T-helper 9 cell (primary cell): ENCODE measurements around the gene GCH1.

Experiments
- DNase-seq: peaks from one replicate; pipeline ENCODE4 v3.0.0-alpha.2; 2020

The GCH1 gene

DNA sequence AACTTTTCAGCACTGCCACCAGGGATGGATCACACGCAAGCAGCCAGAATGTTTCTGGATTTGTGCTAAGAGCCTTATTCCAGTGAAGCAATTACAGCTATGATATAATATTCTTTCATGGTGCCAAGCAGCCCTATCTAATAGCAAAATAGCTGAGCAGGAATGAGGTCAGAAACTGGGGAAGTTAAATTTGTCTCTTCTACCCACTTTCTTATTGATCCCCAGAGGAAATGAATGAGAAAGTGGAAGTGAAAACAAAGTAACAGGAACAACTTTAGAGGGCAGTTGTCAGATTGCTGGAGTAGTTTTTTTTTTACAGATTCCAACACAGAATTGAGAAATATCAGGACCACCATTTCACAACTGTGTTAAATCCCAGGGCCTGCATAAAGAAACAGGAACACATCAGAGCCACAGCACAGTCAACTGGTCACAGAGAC is 44.8 kb downstream of the GCH1 start:
- no peak for DNase-seq

DNA sequence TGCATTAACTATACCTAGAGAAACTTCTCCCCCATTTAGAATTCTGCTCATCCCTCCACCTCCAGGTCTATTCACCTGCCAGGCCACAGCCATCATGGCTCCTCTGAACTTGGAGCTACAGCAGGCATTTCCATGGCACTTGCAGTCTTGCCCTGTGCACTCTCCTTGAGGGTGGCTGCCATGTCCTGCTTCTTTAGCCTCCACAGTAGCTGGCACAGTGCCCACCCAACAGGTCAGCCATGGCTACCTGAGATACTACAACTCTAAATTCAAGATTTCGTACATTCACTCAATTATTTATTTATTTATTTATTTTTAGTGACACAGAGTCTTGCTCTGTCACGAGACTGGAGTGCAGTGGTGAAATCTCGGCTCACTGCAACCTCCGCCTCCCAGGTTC is 46.5 kb downstream of the GCH1 start:
- no peak for DNase-seq

DNA sequence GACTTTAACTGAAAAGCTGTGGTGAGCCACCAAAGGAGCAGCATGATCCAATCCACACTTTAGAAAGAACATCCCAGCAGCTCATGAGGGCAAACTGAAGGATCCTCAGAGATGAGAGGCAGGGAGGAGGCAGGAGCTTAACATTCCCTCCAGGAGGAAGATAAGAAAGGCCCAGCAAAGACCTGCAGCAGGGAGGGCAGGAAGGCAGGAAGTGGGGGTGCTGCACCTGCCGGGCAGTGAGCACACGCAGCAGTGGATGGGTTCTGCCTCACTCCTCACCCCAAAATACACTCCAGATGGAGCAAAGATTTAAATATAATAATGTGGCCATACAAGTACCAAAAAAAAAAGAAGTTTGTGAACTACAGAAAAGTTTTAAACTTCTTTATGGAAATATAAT is 48.4 kb downstream of the GCH1 start:
- DNase-seq, result no peak

DNA sequence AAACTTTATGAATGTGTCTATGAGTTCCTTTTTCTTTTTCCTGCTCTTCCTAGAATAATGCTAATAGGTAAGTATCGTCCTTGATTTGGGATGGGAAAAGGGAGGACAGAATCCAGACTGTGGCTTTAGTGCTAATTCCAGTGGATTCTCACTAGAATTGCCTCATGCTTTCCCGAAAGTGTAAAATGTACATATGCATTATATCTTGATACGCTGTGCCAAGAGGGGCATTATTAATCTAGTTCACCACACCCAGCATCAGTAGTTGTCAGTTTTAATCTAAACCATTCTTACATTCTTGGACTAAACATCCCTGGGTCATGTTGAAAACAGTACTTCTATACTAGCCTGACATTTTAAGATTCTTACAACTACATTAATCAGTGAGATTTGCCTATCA is 49.3 kb downstream of the GCH1 start:
- no peak for DNase-seq

DNA sequence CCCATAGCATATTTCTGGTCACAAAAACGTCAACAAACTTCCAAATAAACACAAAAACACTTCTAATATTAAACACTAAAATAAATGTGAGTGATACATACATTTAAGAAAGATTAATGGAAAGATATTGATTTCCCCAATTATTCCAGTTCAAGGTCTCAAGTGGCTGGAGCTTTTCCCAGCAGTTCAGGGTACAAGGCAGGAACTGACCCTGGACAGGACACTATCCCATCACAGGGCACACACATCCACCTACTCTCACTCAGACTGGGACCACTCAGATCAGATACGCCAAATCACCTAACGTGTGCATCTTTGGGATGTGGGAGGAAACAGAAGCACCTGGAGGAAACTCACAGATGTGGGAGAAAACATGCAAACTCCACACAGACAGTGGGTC is 50.4 kb downstream of the GCH1 start:
- DNase-seq, result no peak

DNA sequence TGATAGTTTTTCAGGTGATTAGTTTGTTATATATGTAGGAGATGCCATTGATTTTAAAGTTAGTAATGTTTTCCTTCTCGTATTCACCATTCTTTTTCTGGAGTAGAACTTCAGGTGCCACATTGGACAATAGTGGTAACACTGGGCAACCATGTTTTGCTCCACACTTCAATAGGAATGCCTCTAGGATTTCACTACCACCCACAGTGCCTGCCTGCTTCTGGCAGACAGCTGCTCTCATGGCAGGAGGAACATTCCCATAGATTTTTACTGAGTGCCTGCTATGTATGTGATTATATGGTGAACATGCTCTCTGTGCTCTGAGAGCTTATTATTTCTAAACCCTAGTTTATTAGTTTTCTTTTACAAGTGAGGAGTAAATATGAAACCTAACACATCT is 53.7 kb downstream of the GCH1 start:
- DNase-seq, result no peak

DNA sequence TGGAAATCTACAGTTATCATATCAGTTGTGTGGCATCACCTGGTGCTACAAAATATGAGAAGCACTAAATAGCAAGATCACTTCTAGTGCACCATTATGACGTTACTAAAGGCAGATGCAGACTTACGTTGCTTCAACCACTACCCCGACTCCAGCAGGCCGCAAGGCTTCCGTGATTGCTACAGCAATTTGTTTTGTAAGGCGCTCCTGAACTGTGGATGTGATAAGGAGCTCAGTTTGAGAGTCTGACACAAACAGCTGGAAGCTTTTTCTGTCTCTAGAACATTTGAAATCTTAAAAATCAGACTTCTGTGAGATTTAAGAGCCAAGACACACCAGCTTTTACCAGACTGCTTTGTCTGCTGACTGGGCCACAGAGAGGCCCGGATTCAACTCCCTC is 57.0 kb downstream of the GCH1 start:
- no peak for DNase-seq

DNA sequence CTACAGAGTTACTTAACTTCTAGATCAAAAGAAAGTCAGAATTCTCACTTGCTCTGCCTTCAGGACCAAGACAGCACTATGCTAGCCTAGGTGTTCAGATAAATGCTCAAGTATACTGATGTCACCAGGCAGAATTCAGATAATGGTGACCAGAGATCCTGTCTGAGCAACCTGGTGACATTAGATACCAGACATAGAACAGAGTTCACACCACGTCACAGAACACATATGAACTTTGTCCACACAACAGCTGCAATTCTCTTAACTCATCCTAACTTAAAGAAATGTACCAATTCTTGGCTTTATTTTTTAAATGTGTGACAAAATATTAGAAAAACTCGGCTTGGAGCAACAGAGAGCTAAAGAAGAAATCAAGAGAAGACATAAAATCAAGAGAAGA is 58.1 kb downstream of the GCH1 start:
- DNase-seq, result no peak

DNA sequence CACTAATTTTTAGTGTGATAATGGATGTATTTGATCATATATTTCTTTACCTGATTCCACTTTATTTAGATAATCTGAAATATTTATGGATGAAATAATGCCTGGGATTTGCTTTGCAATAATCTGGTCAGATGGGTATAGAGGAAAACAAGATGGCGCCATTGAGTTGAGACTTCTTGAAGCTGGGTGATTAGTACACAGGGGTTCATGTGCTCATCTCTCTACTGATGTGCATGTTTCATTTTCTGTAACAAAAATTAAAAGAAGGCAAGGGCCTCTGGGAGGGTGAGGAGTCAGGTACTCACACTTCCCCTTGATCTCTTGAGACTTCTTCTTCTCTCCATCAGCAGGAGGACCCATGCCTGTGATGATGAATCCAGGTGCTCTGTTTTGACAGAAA is 61.8 kb downstream of the GCH1 start:
- DNase-seq, result no peak

DNA sequence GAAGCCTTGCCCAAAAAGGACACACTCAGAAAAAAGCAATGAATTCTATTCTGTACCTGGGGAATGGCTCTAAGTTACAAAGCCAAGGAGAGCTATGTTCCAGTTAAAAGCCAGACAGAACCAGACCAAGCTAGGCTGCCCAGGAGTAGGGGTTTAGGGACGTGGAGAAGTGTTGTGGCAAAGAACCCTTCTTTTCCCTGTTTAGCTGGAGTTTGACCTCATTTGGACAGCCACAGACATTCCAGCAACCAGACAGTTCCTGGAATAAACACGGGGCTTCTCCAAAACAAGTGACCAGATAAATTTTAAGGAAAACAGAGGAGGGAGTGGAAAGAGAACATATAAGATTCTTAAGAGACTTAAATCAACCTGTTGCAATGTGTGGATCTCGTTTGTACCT is 62.3 kb downstream of the GCH1 start:
- DNase-seq, result no peak

DNA sequence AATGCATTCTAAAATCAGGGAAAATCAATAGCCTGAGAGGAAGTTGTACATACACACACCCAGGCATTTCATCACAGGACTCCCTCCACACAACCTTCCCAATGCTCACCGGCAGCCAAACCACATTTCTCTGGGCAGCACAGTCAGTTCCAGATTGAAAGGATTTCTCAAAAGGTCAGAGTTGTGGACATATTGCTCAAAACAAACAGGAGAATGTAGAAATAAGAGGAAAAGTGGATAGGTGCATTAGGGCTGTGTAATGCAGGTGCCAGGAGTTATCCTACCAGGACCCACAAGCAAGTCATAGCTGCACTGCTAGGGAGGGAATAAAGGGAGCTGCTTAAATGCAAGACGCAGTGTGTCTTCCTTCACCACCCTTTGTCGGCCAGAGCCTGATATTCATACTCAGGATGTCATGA is 62.9 kb downstream of the GCH1 start:
- no peak for DNase-seq

DNA sequence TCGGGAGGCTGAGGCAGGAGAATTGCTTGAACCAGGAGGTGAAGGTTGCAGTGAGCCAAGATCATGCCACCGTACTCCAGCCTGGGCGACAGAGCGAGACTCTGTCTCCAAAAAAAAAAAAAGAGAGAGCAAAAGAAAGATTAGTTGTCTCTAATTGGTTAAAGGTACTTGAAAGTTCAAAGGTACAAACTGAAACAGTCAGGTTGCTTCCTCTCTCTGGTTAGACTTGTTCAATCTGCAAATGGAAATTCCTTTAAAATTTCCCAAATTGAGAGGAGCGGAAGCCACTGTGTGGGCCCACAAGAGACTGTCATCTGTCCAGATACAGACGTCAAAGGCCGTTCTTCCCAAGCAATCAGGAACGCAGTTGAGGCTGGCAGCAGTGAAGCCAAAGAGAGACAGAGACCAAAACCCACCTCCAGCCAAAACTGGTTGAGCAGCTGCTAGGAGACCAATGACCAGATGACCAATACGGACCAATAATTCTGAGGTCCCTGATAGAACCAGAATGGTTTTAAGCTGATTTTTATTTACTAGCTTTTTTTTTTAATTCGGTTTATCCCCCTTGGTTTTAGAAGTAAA is 63.6 kb downstream of the GCH1 start:
- DNase-seq, result no peak

DNA sequence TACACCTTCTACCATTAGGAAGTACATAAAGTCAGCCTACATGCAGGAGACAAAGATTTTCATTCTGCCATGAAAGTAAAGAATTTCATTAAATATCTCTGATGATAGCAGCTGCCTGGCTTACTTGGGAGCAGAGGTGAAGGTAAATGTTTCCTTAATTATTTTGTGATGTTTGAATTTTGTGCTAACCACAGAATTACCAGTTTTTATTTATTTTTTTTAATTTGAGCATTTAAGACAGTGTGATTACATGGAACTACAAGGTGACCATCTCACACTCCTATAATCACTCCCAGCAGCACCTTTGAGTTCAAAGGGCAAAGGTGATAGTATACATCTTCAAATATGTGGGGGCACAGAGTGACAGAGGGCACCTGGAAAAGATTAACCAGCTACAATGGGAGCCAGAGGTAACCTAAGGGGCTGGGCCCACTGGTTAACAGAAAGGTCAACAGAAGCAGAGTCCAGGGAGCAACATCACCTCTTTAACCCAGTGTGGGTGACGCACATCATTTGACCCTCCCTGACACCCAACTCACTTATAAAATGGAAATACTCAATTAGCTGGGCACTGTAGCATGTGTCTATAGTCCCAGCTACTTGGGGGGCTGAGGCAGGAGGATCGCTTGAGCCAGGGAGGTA is 65.0 kb downstream of the GCH1 start:
- no peak for DNase-seq

DNA sequence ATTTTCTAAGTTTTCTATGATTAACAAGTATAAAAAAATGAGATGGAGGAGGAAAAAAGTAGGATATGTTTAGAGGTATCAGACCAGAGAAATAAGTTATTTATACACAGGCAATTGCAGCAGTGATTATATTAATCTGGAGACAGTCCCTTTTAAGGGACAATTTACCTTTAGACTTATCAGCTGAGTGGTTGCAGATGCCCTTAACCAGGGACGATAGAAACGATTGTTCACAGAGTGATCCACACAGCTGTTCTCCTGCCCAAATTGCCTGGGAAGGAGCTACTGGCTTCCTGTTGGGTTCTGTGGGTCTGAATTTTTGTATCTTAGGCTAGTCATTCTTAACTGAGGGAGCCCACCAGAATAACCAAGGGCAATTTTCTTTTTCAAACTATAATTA is 66.4 kb downstream of the GCH1 start:
- DNase-seq, result no peak

DNA sequence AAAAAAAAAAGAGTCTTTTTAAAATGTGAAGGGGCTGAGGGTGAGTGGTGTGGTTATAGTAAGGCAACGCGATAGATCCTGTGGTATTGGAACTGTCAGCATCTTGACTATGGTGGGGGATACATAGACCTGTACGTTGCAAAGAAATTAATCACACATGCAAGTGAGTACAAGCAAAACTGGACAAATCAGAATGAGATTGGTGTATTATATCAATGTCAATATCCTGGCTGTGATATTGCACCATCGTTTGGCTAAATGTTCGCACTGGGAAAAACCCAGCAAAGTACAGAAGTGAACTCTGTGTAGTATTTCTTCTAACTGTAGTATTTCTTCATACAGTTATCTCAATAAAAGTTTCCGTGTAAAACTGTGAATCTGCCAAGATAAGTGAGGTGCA is 67.9 kb downstream of the GCH1 start:
- no peak for DNase-seq

DNA sequence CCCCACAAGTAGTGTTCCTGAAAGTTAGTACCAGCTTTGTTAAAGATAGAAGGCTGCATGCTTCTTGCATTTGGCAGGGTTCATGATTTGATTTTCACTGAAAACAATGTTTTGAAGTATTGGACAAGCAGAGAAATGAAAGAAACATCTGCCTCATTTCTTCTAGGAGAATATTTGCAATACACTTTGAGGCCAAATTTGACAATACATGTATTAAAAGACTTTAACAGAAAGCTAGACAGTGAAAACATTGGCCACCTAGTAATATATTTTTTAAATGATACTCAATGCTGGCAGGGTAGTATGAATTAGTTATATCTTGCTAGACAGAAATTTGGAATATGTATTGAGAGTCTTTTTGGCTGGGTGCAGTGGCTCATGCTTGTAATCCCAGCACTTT is 68.5 kb downstream of the GCH1 start:
- DNase-seq, result no peak

DNA sequence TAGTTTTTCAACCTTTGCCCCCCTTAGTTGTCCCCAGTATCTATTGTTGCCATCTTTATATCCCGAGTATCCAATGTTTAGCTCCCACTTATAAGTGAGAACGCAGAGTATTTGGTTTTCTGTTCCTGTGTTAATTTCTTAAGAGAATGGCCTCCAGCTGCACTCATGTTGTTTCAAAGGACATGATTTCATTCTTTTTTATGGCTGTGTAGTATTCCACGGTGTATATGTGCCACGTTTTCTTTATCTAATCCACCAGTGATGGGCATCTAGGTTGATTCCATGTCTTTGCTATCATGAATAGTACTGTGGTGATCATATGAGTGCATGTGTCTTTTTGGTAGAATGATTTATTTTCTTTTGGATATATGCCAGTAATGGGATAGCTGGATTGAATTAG is 72.0 kb downstream of the GCH1 start:
- DNase-seq, result no peak

DNA sequence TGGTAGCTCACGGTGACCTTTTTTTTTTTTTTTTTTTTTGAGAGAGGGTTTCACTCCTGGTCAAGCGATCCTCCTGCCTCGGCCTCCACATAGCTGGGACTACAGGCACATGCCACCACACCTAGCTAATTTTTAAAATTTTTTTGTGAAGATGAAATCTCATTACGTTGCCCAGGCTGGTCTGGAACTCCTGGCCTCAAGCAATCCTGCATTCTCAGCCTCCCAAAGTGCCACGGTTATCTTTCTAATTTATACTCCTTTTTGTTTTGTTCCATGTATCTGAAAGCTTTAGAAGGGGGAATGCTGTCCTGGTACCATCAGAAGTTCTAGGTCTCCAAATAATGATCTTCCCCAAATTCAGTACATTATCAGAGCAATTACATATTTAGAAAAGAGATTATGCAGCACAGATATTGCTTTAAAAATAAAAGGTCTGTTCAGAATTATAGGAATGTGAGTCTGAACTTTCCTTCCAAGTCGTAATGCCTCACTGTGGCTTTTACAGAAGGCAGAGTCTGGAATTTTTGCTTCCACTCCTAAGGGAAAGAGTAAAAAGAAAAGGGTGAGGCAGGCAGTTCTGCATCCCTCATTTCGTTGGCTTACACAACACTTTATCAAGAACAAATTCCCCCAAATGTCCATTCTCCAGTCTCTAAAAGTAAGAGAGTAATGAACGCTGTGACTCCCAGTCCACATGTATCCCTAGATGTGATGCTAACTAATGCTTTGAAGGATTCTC is 73.0 kb downstream of the GCH1 start:
- DNase-seq, result no peak

DNA sequence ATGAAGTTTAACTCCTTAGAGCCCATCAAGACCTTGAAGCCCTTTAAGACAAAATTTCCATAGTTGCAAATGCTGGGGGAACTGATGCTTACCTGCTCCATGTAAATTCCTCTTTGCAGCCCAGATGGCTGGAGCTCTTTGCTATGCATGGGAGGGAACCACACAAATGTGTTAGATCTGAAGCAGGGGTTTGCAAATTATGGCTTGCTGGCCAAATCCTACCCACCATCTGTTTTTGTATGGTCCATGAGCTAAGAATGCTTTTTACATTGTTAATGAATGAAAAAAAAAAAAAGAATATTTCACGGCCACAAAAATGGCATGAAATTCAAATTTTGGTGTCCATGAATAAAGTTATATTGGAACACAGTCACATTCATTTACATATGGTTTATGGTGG is 74.6 kb downstream of the GCH1 start:
- DNase-seq, result no peak

DNA sequence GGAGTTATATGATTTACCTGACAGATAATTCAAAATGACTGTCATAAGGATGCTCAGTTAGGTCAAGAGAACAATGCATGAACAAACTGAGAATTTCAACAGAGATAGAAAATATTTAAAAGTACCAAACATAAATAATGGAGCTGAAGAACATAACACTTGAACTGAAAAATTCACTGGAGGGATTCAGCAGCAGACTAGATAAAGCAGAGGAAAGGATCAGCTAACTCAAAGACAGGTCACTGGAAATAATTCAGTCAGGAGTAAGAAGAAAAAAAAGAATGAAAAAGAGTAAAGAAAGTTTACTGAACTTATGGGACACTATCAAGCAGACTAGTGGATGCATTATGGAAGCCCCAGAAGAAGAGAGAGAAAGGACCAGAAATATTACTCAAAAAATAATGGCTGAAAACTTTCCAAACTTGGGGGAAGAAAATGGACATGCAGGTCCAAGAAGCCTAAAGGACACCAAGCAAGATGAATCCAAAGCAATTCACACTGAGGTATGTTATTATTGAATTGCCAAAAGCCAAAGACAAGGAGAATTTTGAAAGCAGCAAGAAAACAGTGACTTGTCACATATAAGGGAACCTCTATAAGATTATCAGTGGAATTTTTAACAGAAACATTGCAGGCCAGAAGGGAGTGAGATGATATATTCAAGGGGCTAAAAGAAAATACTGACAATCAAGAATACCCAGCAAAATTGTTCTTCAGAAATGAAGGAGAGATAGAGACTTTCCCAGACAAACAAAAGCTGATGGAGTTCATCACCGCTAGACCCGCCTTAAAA is 78.7 kb downstream of the GCH1 start:
- no peak for DNase-seq

DNA sequence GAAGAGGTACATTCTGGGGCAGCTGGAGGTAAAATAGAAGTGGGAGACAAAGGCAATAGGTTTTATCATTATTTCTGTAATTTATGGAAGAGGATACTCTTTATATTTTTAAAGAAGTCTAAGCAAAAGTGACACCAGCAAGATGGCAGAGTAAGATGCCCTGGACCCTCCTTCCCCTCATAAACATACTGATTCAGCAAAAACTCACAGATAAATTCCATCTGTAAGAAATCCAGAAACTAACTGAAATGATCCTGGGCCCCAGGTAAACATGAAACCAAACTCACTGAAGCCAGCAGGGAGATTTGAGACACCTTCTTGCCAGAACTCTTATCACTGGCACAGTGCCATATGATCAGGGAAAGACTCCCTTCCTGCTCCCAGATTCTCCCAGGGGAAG is 79.9 kb downstream of the GCH1 start:
- DNase-seq, result no peak

DNA sequence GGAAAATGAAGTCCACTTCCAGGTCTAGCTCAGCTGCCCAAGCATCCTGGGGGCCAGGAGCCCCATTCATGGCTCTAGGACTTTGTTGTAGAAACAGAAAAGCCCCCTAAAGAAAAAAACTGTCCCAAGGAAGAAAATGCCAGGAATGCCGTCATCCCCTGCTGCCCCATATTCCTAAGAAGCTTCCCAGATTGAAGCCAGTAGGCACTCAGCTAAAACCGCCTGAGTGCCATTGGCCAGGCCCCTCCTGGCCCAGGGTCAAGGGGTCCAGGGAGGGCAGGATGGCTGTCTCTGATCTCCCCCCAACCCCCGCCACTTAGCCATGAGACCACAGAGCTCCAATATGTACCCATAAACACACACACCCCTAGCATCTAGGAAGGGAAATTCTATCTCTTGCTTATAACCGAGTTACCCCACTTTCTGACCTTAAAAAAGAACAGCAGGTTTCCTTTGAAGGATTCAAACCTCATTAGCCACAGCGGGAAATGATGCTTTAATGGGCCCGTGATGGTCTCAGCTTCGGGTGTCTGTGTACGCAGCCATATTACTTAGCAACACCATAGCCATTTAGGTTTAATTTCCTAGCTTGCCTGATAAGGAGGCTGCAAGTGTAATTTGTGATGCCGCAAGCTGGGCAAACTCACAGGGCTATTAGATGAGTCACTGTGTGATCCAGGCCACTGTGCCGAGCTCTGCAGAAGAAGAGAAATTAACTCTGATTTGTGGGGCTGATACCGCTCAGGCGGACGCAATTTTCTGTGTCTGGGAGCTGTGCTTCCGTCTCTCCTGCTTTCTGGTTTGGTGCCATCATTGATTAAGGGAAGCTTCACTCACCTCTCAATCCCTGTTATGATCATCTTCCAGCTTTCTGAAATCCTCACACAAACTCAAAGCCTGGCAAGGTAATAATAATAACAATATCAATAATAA is 84.2 kb downstream of the GCH1 start:
- DNase-seq, result no peak

DNA sequence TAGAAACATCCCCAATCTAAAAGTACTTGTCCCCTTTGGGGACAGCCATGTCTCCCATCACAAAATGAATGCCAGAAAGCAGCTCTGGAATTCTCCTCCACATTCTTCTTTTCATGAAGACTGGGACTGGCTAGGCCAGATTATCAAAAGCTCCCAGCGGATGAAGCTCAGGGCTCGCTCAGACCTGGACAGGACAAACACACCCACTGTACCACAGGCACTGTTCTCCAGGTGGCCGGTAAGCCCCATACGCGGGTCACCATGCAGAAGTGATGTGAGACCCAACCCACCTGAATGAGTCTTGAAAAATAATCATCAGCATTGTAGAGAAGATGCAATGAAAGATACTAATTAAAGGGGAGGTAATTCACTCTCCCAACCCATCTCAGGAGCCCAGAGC is 85.1 kb downstream of the GCH1 start:
- no peak for DNase-seq
